ENCODE data around the gene TSPAN18.

The TSPAN18 gene

DNA sequence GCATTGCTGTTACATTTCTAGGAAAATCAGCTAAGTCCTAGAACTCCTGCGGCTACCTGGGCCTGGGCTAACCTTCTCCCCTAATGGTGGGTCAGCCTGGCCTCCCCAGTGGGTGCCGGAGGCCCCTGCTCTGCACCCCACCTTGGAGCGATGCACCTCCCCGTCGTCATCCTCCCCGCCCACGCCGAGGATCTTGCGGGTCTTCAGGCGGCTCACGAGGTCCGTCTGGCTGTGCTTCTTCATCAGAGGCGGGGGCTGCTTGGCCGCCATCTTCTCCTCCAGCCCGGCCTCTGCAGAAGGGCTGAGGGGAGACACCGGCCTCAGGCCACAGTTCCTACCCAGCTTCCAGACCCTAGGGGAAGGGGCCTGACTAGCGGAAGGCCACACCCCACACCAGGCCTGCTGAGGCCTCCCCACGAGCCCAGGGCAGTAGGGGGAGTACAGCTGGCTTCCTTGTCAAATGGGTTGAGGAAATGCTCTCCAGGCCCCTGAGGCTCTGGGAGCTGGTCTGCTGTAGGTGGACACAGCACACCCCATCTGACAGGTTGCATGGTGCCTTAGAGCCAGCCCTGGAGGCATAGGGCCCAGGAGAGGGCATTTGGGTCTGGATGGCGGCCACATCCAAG lies 211.4 kb downstream of the TSPAN18 start:
- no peak overlapping the region for H3K4me3 ChIP-seq (ENCODE audit: low read depth, low read length)
- TF ChIP-seq, protein P1, sequence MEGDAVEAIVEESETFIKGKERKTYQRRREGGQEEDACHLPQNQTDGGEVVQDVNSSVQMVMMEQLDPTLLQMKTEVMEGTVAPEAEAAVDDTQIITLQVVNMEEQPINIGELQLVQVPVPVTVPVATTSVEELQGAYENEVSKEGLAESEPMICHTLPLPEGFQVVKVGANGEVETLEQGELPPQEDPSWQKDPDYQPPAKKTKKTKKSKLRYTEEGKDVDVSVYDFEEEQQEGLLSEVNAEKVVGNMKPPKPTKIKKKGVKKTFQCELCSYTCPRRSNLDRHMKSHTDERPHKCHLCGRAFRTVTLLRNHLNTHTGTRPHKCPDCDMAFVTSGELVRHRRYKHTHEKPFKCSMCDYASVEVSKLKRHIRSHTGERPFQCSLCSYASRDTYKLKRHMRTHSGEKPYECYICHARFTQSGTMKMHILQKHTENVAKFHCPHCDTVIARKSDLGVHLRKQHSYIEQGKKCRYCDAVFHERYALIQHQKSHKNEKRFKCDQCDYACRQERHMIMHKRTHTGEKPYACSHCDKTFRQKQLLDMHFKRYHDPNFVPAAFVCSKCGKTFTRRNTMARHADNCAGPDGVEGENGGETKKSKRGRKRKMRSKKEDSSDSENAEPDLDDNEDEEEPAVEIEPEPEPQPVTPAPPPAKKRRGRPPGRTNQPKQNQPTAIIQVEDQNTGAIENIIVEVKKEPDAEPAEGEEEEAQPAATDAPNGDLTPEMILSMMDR (IDR thresholded peaks at IDR 0.05; ENCODE audit: borderline replicate concordance, insufficient read depth, low read depth, low read length): no peak

DNA sequence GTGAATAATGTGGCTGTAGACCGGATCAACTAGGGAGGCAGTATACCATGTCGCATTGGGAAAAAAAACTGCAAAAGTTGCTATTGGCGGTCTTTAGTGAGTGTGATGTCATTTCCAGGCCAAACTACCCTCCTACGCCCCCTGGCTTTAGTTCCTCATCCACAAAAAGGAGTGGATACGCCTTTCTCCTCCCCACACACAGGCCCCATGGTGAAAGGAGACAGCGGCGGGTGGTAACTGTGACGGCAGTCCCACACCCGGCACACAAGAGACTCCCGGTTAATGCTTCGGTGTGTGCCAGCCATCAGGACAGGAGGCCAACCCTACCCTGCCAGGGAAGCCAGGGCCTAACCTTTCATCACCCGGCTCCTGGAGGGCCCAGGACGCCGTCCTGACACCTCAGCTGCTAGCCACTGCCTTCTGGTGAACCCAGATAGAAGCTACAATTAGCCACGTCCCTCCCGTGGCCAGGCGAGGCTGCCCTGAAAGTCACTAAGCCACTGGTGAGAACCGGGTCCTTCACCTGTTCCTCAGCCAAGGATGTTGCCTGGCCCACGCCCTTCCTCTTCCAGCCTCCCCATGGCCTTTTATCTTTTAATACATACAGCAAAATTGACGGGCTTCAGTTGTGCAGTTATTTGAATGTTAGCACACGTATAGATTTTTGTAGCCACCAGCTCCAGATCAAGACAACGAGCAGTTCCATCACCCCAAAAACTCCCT lies 213.1 kb downstream of the TSPAN18 start:
- TF ChIP-seq, protein P1 (IDR thresholded peaks at IDR 0.05; ENCODE audit: borderline replicate concordance, insufficient read depth, low read depth, low read length): no peak

DNA sequence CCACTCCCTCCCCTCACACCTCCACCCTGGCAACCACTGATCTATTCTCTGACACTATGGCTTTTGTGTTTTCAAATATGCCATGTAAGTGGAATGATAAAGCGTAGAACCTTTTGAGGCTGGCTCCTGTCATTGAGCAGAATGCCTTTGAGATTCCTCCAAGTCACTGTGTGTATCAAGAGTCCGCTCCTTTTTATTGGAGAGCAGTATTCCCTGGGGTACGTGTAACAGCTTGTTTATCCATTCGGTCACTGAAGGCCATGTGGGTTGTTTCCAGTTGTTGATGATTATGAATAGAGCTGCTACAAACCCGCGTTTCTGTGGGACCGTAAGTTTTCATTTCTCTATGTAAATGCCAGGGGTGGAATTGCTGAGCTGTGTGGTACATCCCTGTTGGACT lies 213.6 kb downstream of the TSPAN18 start:
- H3K4me3 ChIP-seq (ENCODE audit: low read depth, low read length): no peak overlapping the region
- TF ChIP-seq, protein P1 (IDR thresholded peaks at IDR 0.05; ENCODE audit: borderline replicate concordance, insufficient read depth, low read depth, low read length): no peak

More for the DNA sequence above, 213.1 kb downstream of the TSPAN18 start:
- no peak overlapping the region for H3K4me3 ChIP-seq (ENCODE audit: low read depth, low read length)

DNA sequence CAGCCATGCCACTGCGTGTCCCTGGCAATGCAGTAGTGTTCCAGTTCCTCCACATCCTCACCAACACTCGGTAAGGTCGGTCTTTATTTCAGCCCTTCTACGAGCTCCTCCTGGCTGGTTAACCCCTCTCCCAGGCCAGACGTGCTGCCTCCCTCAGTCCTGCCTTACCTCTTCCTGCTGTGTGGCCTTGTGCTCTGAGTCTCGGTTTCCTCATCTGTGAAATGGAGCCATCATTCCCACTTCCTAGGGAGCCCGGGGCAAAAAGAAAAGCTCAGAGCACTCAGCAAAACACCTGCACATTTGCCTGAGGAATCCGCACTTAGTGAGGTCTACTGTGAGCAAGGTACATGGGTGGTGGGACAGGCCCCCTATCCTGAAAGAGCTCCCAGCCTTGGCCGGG lies 214.1 kb downstream of the TSPAN18 start:
- no peak overlapping the region for H3K4me3 ChIP-seq (ENCODE audit: low read depth, low read length)
- TF ChIP-seq, protein P1 (IDR thresholded peaks at IDR 0.05; ENCODE audit: borderline replicate concordance, insufficient read depth, low read depth, low read length): no peak

DNA sequence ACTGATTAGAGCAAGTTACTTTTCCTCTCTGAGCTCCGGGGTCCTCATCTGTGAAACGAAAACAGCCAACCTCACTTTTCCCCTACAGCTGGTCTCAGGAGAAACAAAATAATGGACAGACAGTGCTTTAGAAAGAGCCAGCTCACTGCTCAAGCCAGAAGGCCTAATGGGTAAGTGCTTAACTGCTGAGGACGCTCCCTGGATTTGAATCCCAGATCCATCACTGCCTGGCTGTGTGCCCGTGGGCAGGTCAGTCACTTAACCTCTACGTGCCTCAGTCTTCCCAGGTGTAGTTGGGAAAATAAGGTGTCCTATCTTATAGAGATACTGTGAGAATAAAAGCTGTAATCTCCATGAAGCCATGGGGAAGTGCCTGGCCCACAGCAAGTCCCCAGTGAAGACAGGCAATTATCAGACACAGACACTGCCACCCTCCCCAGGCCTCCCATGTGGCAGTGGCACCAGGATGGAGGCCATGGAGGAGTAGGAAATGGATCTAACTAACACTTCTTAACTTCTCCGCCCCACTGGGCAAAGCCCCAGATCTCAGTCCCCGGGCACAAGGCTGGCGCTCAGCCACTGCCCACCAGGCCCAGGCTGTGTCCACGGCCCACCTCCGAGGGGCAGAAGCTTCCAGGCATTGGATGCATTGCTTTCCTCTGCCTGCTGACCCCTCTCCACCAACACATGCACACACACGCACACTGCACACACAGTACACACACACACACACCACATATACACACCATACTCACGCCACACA lies 214.7 kb downstream of the TSPAN18 start:
- TF ChIP-seq, protein P1 (IDR thresholded peaks at IDR 0.05; ENCODE audit: borderline replicate concordance, insufficient read depth, low read depth, low read length): no peak
- H3K4me3 ChIP-seq (ENCODE audit: low read depth, low read length): no peak overlapping the region

DNA sequence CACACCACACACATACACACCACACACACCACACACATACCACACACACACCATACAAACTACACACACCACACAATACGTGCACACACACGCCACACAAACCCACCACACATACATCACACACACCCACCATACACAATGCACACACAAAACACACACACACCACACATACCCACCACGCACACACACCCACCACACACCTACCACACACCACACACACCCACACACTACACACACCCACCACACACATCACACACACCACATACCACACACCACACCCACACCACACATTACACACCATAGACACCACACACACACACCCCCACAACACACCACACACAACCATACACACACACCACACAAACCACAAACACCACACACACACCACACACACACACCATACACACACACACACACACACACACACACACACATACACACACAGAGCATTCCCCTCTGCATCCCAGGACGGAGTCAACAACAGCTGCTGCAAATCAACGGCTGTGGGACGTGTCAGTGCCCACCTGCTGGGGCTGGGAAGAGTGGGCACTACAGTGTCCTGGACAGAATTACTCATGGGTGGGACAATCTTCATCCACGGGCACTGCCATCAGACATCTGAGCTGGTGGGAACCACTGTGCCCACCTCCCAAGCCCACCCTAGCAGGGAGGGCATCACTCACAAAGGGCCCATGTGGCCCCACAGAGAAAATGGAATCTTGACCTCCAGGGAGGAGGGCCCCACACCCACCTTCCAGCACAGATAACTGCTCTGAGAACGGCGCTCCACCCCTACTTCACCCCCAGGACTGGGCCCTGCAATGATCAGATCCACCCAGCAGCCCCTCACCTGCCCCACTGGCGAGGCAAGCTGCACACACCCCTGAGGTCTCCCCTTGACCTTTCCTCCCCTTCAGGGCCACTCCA lies 215.5 kb downstream of the TSPAN18 start:
- H3K4me3 ChIP-seq (ENCODE audit: low read depth, low read length): no peak overlapping the region
- TF ChIP-seq, protein P1 (IDR thresholded peaks at IDR 0.05; ENCODE audit: borderline replicate concordance, insufficient read depth, low read depth, low read length): no peak
